Endothelial cell of umbilical vein (primary cell): ENCODE data around the gene ZNF276.

ENCODE experiments used
- CTCF ChIP-seq, 2 donors: IDR thresholded peaks; 1 replicate in 1 of 2; 2 replicates in 1 of 2; pipeline ENCODE4 v1.5.1; 2011; ENCODE audit warnings: low read length in 2 of 2, mild to moderate bottlenecking in 2 of 2, moderate library complexity in 2 of 2, control low read depth in 1 of 2, inconsistent platforms in 1 of 2, low read depth in 1 of 2; ENCODE audit not compliant: insufficient read depth in 1 of 2; ENCODE audit errors: extremely low read depth in 1 of 2
- EZH2 ChIP-seq: IDR thresholded peaks from 2 replicates; pipeline ENCODE4 v1.6.1; 2012; ENCODE audit warnings: borderline replicate concordance, low read depth, mild to moderate bottlenecking, moderate library complexity, low read length, inconsistent platforms; ENCODE audit not compliant: severe bottlenecking
- JUN ChIP-seq: IDR thresholded peaks from 2 replicates; pipeline ENCODE4 v1.6.1; 2011; ENCODE audit warnings: borderline replicate concordance, low read depth; ENCODE audit not compliant: insufficient read length, insufficient read depth
- MAX ChIP-seq: IDR thresholded peaks from 2 replicates; pipeline ENCODE4 v1.6.1; 2011; ENCODE audit not compliant: insufficient read depth, insufficient read length
- POLR2A ChIP-seq: IDR thresholded peaks from 2 replicates; pipeline ENCODE4 v1.6.1; 2012; ENCODE audit warnings: low read depth, mild to moderate bottlenecking, control low read depth, low read length
- POLR2AphosphoS5 ChIP-seq: IDR thresholded peaks from 2 replicates; pipeline ENCODE4 v1.6.1; 2012; ENCODE audit warnings: low read depth, mild to moderate bottlenecking, control low read depth, low read length, moderate library complexity; ENCODE audit not compliant: insufficient read depth

- TF ChIP-seq POLR2A (no peak), CTCF (IDR thresholded peaks at IDR 0.05; ENCODE audit: extremely low read depth in 1 of 2, insufficient read depth in 1 of 2, low read depth in 1 of 2, low read length in 2 of 2) (no peak), POLR2AphosphoS5 (no peak), MAX (no peak), EZH2 (no peak), JUN (no peak)
These were observed 38.5 kb downstream of the ZNF276 start for GRCh38 chr16:89759746-89760340.
